Keratinocyte (primary cell): Measurements from ENCODE around the gene SMIM38. TPM values are rescaled to one million over a fixed set of nuclear protein-coding genes. Genes with fewer than 3 reads are reported as not detected.

Source experiments
- DNase-seq: peaks from one replicate; pipeline ENCODE4 v3.0.0-alpha.2; 2011; ENCODE audit warnings: low read depth, missing footprints, low spot score
- FAIRE-seq: peaks from 2 replicates; lab custom pipeline; 2011; peaks lifted over from hg19 to GRCh38; lab: Jason Lieb, UNC
- H2AFZ ChIP-seq: 2 replicates; pipeline ENCODE4 v1.6.0; 2012; ENCODE audit warnings: low read length, control low read depth, inconsistent platforms; ENCODE audit not compliant: control insufficient read depth
- H3K27ac ChIP-seq: 2 replicates; pipeline ENCODE4 v1.5.1; 2011; ENCODE audit warnings: low read length; ENCODE audit not compliant: control insufficient read depth, insufficient read depth
- H3K27me3 ChIP-seq: 3 replicates; pipeline ENCODE4 v1.6.0; 2011; ENCODE audit warnings: low read length; ENCODE audit not compliant: control insufficient read depth, insufficient read depth; ENCODE audit errors: extremely low read depth
- H3K36me3 ChIP-seq, 2 experiments: 2 replicates in 1 of 2; 3 replicates in 1 of 2; pipeline ENCODE4 v1.5.1; 2011; ENCODE audit warnings: low read length in 2 of 2, mild to moderate bottlenecking in 1 of 2; ENCODE audit not compliant: control insufficient read depth in 2 of 2, insufficient read depth in 2 of 2; ENCODE audit errors: extremely low read depth in 1 of 2
- H3K4me1 ChIP-seq: 3 replicates; pipeline ENCODE4 v1.5.1; 2011; ENCODE audit warnings: low read length; ENCODE audit not compliant: control insufficient read depth, insufficient read depth; ENCODE audit errors: extremely low read depth
- H3K4me2 ChIP-seq: 3 replicates; pipeline ENCODE4 v1.6.0; 2011; ENCODE audit warnings: low read depth, low read length; ENCODE audit not compliant: control insufficient read depth, insufficient read depth; ENCODE audit errors: extremely low read depth
- H3K4me3 ChIP-seq, 3 experiments: fragments of 200-600 bp in 1 of 3; sonication (generic) in 1 of 3; 2 replicates in 2 of 3; 3 replicates in 1 of 3; pipeline ENCODE4 v1.5.1; 2011 to 2016; ENCODE audit warnings: low read length in 3 of 3, mild to moderate bottlenecking in 3 of 3, control low read depth in 2 of 3, inconsistent platforms in 1 of 3, low read depth in 1 of 3, mixed read lengths in 1 of 3, mixed run types in 1 of 3, moderate library complexity in 1 of 3; ENCODE audit not compliant: control insufficient read depth in 2 of 3, insufficient read depth in 2 of 3; ENCODE audit errors: extremely low read depth in 1 of 3
- H3K79me2 ChIP-seq: 2 replicates; pipeline ENCODE4 v1.6.0; 2012; ENCODE audit warnings: low read length; ENCODE audit not compliant: control insufficient read depth, insufficient read depth
- H3K9ac ChIP-seq: 3 replicates; pipeline ENCODE4 v1.6.0; 2011; ENCODE audit warnings: low read length; ENCODE audit not compliant: control insufficient read depth, insufficient read depth; ENCODE audit errors: extremely low read depth
- H3K9me1 ChIP-seq: 3 replicates; pipeline ENCODE4 v1.6.0; 2011; ENCODE audit warnings: low read length; ENCODE audit not compliant: control insufficient read depth, insufficient read depth; ENCODE audit errors: extremely low read depth
- H3K9me3 ChIP-seq: 2 replicates; pipeline ENCODE4 v1.5.1; 2012; ENCODE audit warnings: low read depth, low read length; ENCODE audit not compliant: control insufficient read depth
- H4K20me1 ChIP-seq: 3 replicates; pipeline ENCODE4 v1.6.0; 2011; ENCODE audit warnings: low read length; ENCODE audit not compliant: control insufficient read depth, insufficient read depth; ENCODE audit errors: extremely low read depth
- EZH2 ChIP-seq: IDR thresholded peaks from one replicate; pipeline ENCODE4 v1.6.1; 2012; ENCODE audit warnings: inconsistent platforms, mild to moderate bottlenecking, low read length, moderate library complexity
- dilution Hi-C: fragments of 300-500 bp; cut with MboI; formaldehyde crosslinking; loops from one replicate; pipeline ENCODE4 v1.7.0; 2020; ENCODE audit warnings: low sequenced_read_pairs; ENCODE audit not compliant: extremely low pct_ligation_motif_present
- polyA plus RNA-seq, 5 experiments: library from polyadenylated mRNA; depleted of rRNA in 3 of 5; stranded (reverse) in 3 of 5; stranded (forward) in 1 of 5; unstranded in 1 of 5; fragments of >200 nt; gene quantifications; 1 replicate in 1 of 5; 2 replicates in 3 of 5; 3 replicates in 1 of 5; pipeline versions ENCODE4 v1.2.1 to v1.2.3, GENCODE V29; 2011 to 2012; ENCODE audit warnings: missing spikeins in 2 of 5, low read depth in 1 of 5, low replicate concordance in 1 of 5
- TF ChIP-seq, protein P1 (sequence below), 3 experiments: IDR thresholded peaks in 1 of 3; conservative IDR thresholded peaks in 1 of 3; optimal IDR thresholded peaks in 1 of 3; 2 replicates in 2 of 3; 3 replicates in 1 of 3; pipeline versions ENCODE3 to v1.5.1; 2011; ENCODE audit warnings: low read length in 3 of 3, mild to moderate bottlenecking in 3 of 3, moderate library complexity in 2 of 3, control low read depth in 1 of 3, inconsistent platforms in 1 of 3; ENCODE audit not compliant: insufficient read depth in 2 of 3; ENCODE audit errors: extremely low read depth in 1 of 3

SMIM38 gene
- polyA plus RNA-seq, 1 donor (not counting 4 experiments of a cell fraction or from before 2014, with no cell fraction given) = not detected

DNA sequence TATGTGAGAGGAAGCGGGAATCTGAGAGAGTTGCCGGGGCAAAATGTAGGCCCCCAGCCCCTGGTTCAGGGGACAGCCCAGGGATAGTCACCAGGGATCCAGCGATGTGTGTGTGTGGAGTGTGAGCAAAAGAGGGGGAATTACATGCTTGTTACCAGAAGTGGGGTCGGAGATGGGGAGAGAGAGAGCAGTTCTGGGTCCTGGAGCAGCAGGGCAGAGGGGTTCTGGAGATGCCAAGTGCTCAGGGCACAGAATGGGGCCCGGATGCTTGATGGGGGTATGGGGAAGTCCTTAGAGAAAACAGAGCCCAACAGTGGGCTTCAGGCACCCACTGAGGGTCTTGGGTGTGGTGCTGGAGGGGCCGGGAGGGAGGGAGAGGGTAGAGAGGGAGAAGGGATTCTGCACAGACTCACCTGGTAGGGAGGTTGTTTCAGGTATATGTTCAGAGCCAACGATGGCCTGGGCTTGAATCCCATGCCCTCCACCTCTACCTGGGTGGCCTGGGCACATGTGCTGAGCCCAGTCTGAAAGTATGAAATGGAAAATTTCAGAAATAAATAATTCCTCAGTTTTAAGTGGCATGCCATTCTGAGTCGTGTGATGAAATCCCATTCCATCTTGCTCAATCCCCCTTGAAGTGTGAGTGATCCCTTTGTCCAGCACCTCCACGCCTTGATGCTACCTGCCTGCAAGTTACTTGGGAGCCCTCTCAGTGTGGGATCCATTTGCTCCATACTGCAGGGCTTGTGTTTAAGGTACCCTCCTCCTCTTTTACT lies 12.4 kb downstream of the SMIM38 start:
- Histone ChIP-seq H2AFZ (no peak overlapping the region), H3K79me2 (no peaks in the 10 kb centered on the region), H3K27ac (no peak overlapping the region), H3K36me3 (no peaks in the 10 kb centered on the region), H3K4me3 (no peak overlapping the region), H4K20me1 (no peaks in the 10 kb centered on the region), H3K9ac (no peak overlapping the region), H3K9me1 (no peaks in the 10 kb centered on the region), H3K4me1 (peaks cover 11% of the 10 kb centered on the region), H3K4me2 (no peak overlapping the region), H3K9me3 (no peaks in the 10 kb centered on the region), H3K27me3 (peaks cover 19% of the 10 kb centered on the region)
- no peak for TF ChIP-seq EZH2
- TF ChIP-seq, protein P1, sequence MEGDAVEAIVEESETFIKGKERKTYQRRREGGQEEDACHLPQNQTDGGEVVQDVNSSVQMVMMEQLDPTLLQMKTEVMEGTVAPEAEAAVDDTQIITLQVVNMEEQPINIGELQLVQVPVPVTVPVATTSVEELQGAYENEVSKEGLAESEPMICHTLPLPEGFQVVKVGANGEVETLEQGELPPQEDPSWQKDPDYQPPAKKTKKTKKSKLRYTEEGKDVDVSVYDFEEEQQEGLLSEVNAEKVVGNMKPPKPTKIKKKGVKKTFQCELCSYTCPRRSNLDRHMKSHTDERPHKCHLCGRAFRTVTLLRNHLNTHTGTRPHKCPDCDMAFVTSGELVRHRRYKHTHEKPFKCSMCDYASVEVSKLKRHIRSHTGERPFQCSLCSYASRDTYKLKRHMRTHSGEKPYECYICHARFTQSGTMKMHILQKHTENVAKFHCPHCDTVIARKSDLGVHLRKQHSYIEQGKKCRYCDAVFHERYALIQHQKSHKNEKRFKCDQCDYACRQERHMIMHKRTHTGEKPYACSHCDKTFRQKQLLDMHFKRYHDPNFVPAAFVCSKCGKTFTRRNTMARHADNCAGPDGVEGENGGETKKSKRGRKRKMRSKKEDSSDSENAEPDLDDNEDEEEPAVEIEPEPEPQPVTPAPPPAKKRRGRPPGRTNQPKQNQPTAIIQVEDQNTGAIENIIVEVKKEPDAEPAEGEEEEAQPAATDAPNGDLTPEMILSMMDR (optimal IDR thresholded peaks at IDR 0.05 in 1 of 3, IDR thresholded peaks at IDR 0.05 in 1 of 3, conservative IDR thresholded peaks at IDR 0.05 in 1 of 3; ENCODE audit: extremely low read depth in 1 of 3, insufficient read depth in 2 of 3, low read length in 3 of 3) = no peak
- DNase-seq (no peak), FAIRE-seq (no peak)
- dilution Hi-C loops = no loop called here

DNA sequence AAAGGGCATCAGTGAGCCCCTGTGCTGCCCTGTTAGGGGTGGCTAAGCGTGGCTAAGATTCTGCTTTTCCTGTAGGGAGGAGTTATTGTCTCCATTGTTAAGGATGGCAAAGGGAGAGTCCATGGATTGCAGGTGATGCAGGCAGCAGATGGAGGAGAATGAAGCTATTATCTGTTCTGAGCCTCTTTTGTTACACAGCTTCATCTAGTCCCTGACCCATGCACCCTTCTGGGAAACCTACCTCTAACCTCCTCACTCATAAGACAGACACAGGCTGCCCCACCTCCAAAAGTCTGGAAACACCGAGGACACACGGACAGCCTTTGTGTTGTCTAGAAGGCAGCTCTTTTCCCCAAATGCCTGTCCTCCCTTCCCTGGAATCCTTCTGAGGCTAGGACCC lies 13.7 kb downstream of the SMIM38 start:
- no peaks in the 10 kb centered on the region for H3K9me3 ChIP-seq
- no peak overlapping the region for H3K4me2 ChIP-seq
- H4K20me1 ChIP-seq = no peaks in the 10 kb centered on the region
- peaks cover 19% of the 10 kb centered on the region for H3K27me3 ChIP-seq
- no peak for TF ChIP-seq EZH2
- TF ChIP-seq, protein P1 (optimal IDR thresholded peaks at IDR 0.05 in 1 of 3, IDR thresholded peaks at IDR 0.05 in 1 of 3, conservative IDR thresholded peaks at IDR 0.05 in 1 of 3; ENCODE audit: extremely low read depth in 1 of 3, insufficient read depth in 2 of 3, low read length in 3 of 3) = no peak
- H3K4me1 ChIP-seq = peaks cover 22% of the 10 kb centered on the region
- H2AFZ ChIP-seq = no peak overlapping the region
- DNase-seq (no peak), FAIRE-seq (no peak)
- no peak overlapping the region for H3K27ac ChIP-seq
- H3K79me2 ChIP-seq = no peaks in the 10 kb centered on the region
- no peaks in the 10 kb centered on the region for H3K36me3 ChIP-seq
- dilution Hi-C loops = no loop called here
- no peaks in the 10 kb centered on the region for H3K9me1 ChIP-seq
- H3K4me3 ChIP-seq = no peak overlapping the region
- H3K9ac ChIP-seq = no peak overlapping the region
